22Rv1 (cell line): ENCODE data around the gene MAN1C1.

Experiments
- H3K27ac ChIP-seq: fragments of 450-650 bp; 2 replicates; pipeline ENCODE4 v1.5.1; 2017
- ZFX ChIP-seq: fragments of 450-650 bp; IDR thresholded peaks from 2 replicates; pipeline ENCODE4 v1.6.1; 2017; ENCODE audit warnings: antibody characterized with exemption, borderline replicate concordance
- TF ChIP-seq, protein P1 (sequence below): fragments of 450-650 bp; IDR thresholded peaks from 2 replicates; pipeline ENCODE4 v1.5.1; 2017; ENCODE audit warnings: mild to moderate bottlenecking

MAN1C1 gene

GRCh38 chr1:25821112-25821476 lies 204.5 kb downstream of the MAN1C1 start:
- H3K27ac ChIP-seq, result peak overlapping the region; percentile 96
- TF ChIP-seq, protein P1, sequence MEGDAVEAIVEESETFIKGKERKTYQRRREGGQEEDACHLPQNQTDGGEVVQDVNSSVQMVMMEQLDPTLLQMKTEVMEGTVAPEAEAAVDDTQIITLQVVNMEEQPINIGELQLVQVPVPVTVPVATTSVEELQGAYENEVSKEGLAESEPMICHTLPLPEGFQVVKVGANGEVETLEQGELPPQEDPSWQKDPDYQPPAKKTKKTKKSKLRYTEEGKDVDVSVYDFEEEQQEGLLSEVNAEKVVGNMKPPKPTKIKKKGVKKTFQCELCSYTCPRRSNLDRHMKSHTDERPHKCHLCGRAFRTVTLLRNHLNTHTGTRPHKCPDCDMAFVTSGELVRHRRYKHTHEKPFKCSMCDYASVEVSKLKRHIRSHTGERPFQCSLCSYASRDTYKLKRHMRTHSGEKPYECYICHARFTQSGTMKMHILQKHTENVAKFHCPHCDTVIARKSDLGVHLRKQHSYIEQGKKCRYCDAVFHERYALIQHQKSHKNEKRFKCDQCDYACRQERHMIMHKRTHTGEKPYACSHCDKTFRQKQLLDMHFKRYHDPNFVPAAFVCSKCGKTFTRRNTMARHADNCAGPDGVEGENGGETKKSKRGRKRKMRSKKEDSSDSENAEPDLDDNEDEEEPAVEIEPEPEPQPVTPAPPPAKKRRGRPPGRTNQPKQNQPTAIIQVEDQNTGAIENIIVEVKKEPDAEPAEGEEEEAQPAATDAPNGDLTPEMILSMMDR, result no peak
- no peak for TF ChIP-seq ZFX

DNA sequence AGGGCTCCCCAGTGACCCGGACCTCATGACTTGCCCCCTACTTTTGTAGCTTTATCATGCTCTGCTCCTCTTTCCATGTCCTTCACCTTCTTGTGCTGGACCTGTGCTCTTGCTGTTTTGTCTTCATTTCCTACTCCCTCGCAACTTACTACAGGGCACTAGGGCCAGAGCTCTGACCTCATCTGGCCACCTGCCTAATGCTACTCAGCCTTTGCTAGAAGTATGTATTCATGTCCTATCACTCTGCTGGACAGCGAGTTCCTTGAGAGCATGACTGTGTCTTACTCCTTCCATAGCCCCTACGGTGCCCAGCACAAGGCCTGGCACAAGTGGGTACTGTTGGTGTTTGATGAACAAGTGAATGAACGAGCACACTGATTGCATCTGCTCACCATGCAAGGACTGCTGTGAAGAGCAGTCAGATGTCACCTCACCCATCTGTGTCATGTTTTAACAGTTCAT lies 205.1 kb downstream of the MAN1C1 start:
- H3K27ac ChIP-seq, result peak overlapping the region; percentile 96
- TF ChIP-seq, protein P1, result no peak
- no peak for TF ChIP-seq ZFX

GRCh38 chr1:25825605-25826004 lies 209.0 kb downstream of the MAN1C1 start:
- no peak overlapping the region for H3K27ac ChIP-seq
- TF ChIP-seq, protein P1, result no peak
- no peak for TF ChIP-seq ZFX

GRCh38 chr1:25826571-25826970 lies 210.0 kb downstream of the MAN1C1 start:
- TF ChIP-seq ZFX, result no peak
- no peak overlapping the region for H3K27ac ChIP-seq

- no peak overlapping the region for H3K27ac ChIP-seq
- TF ChIP-seq, protein P1, result no peak
- no peak for TF ChIP-seq ZFX
Measured at GRCh38 chr1:25828491-25828890, 211.9 kb downstream of the MAN1C1 start.

DNA sequence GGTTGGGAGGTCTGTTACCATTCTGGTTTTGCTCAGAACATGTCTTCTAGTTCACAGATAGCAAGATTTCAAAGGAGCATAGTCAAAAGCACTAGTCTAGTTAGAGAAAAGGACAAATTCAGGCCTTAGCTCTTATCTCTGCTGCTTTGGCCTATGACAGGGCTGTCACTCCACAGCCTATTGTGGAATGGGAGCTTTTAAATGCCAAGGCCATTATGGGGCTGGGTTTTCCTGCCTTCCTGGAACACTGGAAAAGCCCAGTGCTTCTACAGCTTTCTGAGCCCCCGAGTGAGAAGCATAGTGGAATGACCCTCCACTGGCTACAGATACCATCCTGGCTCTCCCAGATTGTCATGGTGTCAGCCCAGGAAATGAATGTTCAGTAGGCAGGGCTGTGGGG lies 212.5 kb downstream of the MAN1C1 start:
- no peak overlapping the region for H3K27ac ChIP-seq
- TF ChIP-seq, protein P1, result no peak
- TF ChIP-seq ZFX, result no peak

- no peak for TF ChIP-seq ZFX
- TF ChIP-seq, protein P1, result no peak
- peak overlapping the region; percentile 3; the same call in 1 of the 2 replicates for H3K27ac ChIP-seq
Measured at GRCh38 chr1:25831569-25832196, 215.1 kb downstream of the MAN1C1 start.
